GM21515 (cell line): ENCODE results near the gene CCDC28B.

ENCODE experiments used
- ATAC-seq: cut with Tn5 transposase; IDR thresholded peaks from one replicate; pipeline ENCODE4 v1.9.1; 2021; ENCODE audit not compliant: unreplicated experiment

CCDC28B gene

DNA sequence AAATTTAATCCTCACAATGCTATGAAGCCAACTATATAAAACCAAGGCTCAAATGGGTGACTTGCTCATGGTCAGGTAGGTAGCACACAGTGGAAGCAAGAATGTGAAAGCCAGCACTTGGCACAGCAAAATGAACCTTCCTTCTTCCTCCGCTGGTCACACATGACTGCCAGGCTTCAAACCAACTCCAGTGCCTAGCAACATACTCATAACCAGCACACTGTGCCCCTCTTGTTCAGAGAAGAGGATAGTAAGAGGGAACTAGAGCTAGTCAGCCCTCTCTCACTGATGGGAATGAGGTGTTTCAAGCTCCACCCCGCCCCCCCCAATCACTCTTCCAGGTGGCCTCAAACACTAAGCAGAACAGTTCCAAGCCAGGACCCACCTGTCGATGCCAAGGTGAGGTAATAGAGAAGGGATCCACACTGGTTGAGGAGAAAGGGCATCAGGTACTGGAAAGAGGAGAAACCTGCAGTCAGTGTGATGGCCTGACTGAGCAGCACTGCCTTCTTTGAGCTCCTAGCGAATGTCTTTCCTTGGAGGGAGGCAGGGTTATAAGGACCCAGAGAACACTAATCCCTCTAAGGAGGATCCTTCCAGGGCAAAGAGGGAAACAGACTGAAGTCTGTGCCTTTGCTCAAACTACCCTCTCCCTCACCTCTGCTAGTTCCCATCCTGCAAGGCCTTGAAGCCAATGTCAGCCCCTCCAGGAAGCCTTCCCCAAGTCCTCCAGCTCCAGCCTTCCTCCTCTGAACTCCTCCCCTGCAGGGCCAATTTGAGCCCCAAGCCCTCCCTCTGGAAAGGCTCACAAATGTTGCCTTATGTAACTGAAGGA, 20.6 kb downstream of the CCDC28B start:
- no peak for ATAC-seq

DNA sequence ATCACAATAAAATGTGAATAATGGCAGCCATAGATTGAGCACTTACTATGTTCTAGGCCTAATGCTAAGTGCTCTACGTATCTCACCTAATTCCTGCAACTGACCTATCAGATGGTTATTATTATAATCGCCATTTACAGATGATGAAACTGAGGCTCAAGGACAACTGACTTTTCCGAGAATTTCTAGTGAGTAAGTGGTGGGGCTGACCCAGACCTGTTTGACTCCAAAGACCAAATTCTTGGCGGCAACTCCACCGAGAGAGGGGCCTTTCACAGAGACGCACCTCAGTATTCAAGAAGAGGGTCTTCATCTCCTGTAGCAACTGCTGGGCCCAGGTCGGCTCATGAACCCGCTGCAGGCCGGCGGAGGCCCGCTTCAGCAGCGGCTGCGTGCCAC, 21.2 kb downstream of the CCDC28B start:
- peak; percentile 6 for ATAC-seq

DNA sequence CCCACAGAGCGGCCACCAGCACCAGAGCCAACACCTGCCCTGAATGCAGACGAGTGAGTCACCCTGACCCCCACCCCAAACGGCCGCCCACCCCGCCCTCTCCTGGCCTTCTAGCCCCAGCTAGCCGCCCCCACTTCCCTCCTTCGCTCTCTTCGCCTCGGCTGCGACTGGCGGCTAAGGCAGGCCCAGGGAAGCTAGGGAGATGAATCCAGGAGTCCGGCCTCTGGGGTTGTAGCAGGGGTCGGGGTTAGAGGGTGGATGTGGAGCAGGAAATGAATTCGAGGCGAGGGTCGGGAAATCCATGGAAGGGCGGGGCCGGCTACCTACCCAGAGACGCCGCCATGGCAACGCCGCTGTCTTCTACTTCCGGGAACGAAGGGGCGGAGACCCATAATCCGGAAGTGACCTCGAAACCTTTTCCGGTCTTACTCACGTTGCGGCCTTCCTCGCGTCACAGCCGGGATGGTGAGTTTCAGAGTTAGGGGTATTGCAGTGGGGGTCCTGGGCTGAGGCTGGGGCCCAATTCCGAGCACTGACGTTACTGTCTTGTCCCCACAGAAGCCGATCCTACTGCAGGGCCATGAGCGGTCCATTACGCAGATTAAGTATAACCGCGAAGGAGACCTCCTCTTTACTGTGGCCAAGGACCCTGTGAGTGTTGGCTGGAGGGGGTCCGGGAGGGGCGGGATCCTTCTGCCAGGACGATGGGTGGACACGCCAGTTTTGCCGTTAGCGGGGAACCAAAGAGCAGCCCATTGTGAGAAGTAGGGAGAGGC, 21.8 kb downstream of the CCDC28B start, which contains the start of the genes EIF3I and TMEM234:
Gene EIF3I, plus strand, starts transcription at position 428 of the 776 bp plus-strand sequence. Its CDS starts 35 bp downstream, at position 463.
Gene TMEM234, minus strand, starts transcription at position 374 of the 776 bp plus-strand sequence. Its CDS starts 31 bp downstream, at position 343.
- ATAC-seq = peak; percentile 88

DNA sequence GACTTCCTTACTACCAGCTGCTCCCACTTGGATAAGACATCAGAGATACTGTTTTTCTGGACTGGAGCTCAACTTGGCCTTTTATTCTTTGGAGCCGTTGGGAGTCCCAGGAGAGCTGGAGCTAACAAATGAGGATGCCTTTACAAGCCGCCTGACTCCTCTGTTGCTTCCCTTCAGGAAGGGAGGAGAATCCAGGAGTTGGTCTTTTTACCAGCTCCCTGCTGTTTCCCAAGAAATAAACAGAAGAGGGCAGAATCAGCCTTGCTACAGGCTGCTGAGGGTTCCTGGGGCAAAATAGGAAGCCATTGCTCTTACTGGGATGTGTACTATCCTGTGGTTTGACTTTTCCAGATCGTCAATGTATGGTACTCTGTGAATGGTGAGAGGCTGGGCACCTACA, 23.3 kb downstream of the CCDC28B start:
- ATAC-seq = no peak

DNA sequence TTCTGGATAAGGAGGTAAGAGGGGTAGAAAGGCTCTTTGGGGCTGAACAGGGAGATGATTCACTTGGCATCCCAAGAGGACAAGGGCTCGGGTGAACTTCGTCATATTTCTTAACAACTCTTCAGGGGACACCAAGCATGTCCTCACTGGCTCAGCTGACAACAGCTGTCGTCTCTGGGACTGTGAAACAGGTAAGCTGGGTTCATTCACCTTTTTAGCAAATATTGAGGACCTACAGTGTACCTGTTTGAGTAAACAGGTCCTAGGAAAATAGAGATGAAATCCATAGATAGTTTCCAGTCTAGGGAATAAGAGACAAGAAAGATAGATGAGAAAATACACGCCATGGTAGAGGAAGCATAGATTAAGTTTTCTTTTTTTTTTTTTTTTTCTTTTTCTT, 23.9 kb downstream of the CCDC28B start:
- ATAC-seq = no peak

GRCh38 chr1:32228771-32229170, 28.4 kb downstream of the CCDC28B start:
- no peak for ATAC-seq

DNA sequence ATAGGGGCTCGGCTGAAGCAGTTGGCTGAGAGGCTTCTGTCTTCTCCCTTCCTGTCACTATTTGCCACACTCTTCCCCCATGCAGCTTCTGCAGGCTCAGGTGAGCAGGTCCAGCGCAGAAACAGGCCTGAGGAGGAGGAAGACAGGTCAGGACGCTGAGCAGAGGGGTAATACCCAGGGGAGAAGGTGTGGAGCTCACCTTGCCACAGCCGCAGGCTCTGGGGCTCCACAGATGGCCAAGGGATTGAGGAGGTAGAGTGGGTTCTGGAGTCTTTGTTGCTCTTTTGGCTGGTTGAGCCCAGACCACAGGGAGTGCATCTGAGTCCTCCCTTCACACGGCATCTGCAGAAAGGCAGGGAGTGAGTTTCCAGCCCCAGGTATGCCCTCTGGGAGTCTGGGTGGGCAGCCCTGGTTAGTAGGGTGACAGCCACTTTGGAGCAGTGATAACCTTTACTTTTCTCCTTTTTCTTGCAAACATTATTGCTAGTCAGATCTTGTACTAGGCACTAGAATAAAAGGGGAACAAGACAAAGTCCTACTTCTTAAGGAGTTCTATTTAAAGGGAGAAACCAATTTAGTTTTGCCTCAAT, 31.5 kb downstream of the CCDC28B start:
- no peak for ATAC-seq

GRCh38 chr1:32232558-32233304, 32.3 kb downstream of the CCDC28B start:
- ATAC-seq = no peak

DNA sequence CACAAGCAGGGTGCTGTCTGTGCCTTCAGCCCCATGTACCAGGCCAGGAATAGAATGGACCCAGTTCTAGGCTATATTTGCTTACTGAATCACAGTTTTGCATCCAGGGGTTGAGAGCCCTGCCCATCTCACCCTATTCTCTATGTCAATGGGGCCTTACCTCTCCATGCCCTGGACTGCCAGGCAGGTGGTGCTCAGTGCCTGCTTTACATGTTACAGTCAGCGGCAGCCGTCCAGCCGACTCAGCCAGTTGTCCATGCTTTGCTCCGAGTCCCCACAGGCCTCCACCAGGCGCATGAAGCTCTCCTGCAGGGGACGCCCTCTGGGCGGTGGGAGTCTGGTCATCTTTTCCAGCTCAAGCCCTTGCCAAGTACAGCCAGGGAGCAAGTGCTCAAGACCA, 34.4 kb downstream of the CCDC28B start:
- no peak for ATAC-seq

GRCh38 chr1:32239337-32239736, 38.9 kb downstream of the CCDC28B start:
- ATAC-seq = no peak

DNA sequence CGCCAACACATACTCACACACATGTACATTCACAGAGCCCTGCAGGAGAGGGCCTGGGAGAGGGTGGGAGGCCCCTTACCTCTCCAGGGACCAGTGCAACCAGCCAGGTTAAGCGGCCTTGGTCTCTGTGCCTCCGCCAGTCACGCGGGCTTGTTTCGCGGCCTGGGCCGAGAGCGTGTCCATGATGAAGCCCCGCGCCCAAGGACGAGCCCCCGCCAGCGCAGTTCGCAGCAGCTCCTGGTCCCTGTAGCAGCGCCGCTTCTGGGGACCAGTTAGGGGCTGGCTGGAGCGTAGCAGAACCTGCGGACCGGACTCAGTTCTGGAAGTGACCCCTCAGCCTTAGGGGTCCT, 39.4 kb downstream of the CCDC28B start:
- no peak for ATAC-seq

DNA sequence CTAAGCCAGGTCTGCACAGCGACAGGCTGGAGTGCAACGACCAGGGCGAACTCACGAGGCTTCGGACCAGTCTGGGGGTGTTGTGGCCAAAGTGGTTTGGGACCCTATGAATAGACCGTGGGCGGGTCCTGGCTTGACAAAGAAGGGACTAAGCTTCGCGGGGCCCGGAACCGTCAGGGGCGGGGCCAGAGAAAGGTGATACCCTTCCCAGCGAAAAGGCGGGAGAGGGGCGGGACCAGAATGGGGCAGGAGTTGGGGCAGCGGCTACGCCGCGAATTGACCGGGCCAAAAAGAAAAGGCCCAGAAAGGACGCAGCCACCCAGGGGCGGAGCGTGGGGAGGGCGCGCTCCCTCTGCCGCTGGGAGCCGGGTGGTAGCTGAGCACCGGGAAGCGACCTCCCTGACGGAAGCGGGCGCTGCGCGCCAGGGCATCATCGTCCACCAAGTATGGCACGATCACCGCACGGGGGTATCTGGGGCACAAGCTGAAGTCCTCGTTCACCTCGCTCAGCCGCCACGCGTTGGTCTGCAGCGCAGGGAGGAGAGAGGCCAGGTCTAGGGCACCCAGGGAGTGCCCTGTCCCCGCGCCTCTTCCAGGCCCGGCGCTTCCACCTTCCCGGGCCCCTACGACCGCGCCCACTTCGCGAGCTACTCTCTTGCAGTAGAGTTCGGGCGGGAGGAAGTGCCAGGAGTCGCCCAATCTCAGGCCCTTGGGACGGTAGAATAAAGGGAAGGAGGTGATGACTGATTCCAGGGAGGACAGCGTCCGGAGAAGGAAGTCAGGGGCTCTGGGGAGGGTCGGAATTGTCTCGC, 40.0 kb downstream of the CCDC28B start:
- ATAC-seq = no peak

GRCh38 chr1:32241001-32241763, 40.8 kb downstream of the CCDC28B start:
- ATAC-seq = no peak

GRCh38 chr1:32242341-32242851, 42.0 kb downstream of the CCDC28B start:
- no peak for ATAC-seq

GRCh38 chr1:32246888-32247273, 46.5 kb downstream of the CCDC28B start, which contains the start of gene FAM167B:
Gene FAM167B (plus strand): TSS chr1:32247222. CDS start chr1:32247422, 200 bp downstream.
- no peak for ATAC-seq

DNA sequence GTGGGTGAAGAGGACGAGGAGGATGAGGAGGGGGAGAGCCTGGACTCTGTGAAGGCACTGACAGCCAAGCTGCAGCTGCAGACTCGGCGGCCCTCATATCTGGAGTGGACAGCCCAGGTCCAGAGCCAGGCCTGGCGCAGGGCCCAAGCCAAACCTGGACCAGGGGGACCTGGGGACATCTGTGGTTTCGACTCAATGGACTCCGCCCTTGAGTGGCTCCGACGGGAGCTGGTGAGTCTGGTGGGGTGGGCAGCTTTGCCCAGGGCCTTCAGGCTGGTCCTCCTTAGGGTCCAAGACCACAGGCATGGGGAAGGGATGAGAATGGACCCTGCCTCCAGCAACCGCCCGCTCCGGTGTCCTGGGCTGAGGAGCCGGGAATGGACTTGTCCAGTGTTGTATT, 47.1 kb downstream of the CCDC28B start:
- ATAC-seq = no peak

DNA sequence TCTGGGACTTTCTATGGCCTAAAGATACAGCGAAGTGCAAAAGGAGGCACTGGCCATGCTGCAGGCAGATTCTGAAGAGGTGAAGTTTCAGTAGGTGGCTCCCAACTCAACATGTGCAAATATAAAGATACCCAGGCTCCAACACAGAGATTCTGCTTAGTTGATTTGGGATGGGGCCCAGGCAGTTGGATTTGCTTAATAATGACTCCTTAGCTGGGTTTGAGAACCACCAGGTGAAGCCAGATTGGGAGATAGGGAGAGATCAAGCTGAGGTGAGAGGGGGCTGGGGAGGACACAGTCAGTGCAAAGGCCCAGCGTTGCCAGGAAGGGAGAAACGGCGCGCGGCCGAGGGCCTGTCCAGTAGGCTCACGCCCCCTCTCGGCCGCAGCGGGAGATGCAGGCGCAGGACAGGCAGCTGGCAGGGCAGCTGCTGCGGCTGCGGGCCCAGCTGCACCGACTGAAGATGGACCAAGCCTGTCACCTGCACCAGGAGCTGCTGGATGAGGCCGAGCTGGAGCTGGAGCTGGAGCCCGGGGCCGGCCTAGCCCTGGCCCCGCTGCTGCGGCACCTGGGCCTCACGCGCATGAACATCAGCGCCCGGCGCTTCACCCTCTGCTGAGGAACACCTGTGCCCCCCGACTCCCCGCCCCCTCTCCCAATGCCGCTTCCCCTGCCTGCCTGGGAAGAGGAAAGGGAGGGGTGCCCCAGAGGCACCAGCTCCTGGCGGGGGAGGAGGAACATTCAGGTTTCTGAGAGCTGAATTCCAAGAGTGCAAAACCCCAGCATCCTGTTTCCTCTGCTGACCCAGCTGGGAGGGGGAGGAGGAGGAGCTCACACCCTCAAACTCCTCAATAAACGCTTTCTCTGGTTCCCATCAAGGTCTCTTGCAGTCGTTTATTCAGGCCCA, 47.8 kb downstream of the CCDC28B start:
- peak; percentile 29 for ATAC-seq
